HUES6 (cell line): ENCODE measurements around the gene EFEMP1.

ENCODE experiments used
- H3K27ac ChIP-seq: 2 replicates; pipeline ENCODE4 v1.7.0; 2013; ENCODE audit warnings: low read depth, mild to moderate bottlenecking, low read length, inconsistent platforms
- H3K27me3 ChIP-seq: 2 replicates; pipeline ENCODE4 v1.6.1; 2013; ENCODE audit warnings: low read length; ENCODE audit not compliant: control insufficient read depth, insufficient read depth
- H3K36me3 ChIP-seq: 2 replicates; pipeline ENCODE4 v1.6.1; 2013; ENCODE audit warnings: low read length; ENCODE audit not compliant: control insufficient read depth, insufficient read depth
- H3K4me1 ChIP-seq: 2 replicates; pipeline ENCODE4 v1.6.1; 2013; ENCODE audit warnings: low read length; ENCODE audit not compliant: control insufficient read depth, insufficient read depth
- H3K4me3 ChIP-seq: 2 replicates; pipeline ENCODE4 v1.5.1; 2013; ENCODE audit warnings: low read depth, low read length
- H3K9ac ChIP-seq: one replicate; pipeline ENCODE4 v1.6.1; 2013; ENCODE audit warnings: mild to moderate bottlenecking, low read length
- H3K9me3 ChIP-seq: 2 replicates; pipeline ENCODE4 v1.6.1; 2013; ENCODE audit warnings: low read depth, low read length; ENCODE audit not compliant: control insufficient read depth, insufficient read depth

Gene EFEMP1

DNA sequence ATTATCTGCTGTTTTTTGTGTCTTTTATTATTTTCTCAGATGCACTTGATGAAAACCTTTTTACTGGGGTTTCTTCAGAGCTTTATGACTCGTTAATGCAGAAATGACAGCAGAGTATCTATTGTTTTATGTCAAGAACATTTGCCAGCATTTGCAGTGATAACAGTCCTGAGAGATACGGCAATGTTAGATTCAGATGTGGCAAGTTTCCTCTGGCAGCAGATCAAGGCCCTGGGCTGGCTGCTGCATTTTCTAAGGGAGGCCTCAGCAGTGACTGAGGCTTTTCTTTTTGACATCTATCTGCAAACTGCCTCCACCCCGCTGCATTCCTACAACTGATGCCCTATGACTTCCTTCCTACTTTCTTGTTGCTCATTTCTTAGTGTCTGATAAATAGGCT lies 40.2 kb downstream of the EFEMP1 start:
- no peak overlapping the region for H3K4me3 ChIP-seq
- H3K36me3 ChIP-seq, result no peaks in the 10 kb centered on the region
- no peak overlapping the region for H3K9ac ChIP-seq
- H3K9me3 ChIP-seq, result no peaks in the 10 kb centered on the region
- H3K27ac ChIP-seq, result no peak overlapping the region
- H3K27me3 ChIP-seq, result no peaks in the 10 kb centered on the region
- H3K4me1 ChIP-seq, result peaks cover 5% of the 10 kb centered on the region; the same call in 1 of the 2 replicates

GRCh38 chr2:55882954-55883353 lies 40.6 kb downstream of the EFEMP1 start:
- Histone ChIP-seq H3K4me1 (peaks cover 4% of the 10 kb centered on the region; the same call in 1 of the 2 replicates), H3K4me3 (no peak overlapping the region)

DNA sequence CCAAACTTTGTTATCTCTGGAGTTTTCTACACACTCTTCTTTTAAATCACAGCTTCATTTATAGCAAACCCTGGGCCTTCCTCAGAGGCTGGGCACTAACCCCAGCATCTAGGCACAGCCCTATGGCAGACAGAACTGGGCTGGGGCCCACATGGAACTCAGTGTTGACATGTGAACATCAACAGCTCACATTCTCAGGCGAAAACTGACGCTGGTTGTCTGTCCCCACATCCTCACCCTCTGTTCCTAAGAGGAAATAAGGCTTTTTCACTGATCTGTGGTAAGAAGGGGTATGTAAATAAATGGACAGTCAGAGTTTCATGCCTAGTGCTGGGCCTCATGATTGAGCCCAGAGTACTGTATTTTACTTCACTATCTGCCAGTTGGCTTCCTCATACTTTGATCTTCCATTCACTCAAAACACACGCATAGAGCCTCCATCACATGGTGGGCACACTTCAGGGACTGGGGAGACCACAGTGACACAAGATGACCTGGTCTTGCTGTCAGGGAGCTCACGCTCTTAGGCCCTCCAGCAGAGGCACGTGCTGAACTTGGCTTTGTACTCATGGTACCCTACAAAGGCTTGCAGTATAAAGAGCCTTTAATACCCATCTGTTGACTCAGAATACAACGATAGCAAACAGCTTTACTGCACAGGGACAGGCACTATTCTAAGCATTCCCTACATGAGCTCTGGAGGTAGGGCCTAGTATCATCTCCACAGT lies 43.0 kb downstream of the EFEMP1 start:
- Histone ChIP-seq H3K9ac (no peak overlapping the region), H3K36me3 (no peaks in the 10 kb centered on the region), H3K27ac (no peak overlapping the region), H3K4me1 (no peaks in the 10 kb centered on the region), H3K4me3 (no peak overlapping the region), H3K27me3 (no peaks in the 10 kb centered on the region), H3K9me3 (no peaks in the 10 kb centered on the region)

More at GRCh38 chr2:55882954-55883353, 40.6 kb downstream of the EFEMP1 start:
- Histone ChIP-seq H3K27me3 (no peaks in the 10 kb centered on the region), H3K9me3 (no peaks in the 10 kb centered on the region), H3K9ac (no peak overlapping the region), H3K36me3 (no peaks in the 10 kb centered on the region), H3K27ac (no peak overlapping the region)

- Histone ChIP-seq H3K9me3 (no peaks in the 10 kb centered on the region), H3K9ac (no peak overlapping the region), H3K4me3 (no peak overlapping the region), H3K27ac (no peak overlapping the region), H3K4me1 (no peaks in the 10 kb centered on the region), H3K36me3 (no peaks in the 10 kb centered on the region), H3K27me3 (no peaks in the 10 kb centered on the region)
Observed at GRCh38 chr2:55879976-55880375, 43.6 kb downstream of the EFEMP1 start.

- Histone ChIP-seq H3K4me1 (no peaks in the 10 kb centered on the region), H3K9me3 (no peaks in the 10 kb centered on the region), H3K27ac (no peak overlapping the region), H3K27me3 (no peaks in the 10 kb centered on the region), H3K9ac (no peak overlapping the region), H3K4me3 (no peak overlapping the region), H3K36me3 (no peaks in the 10 kb centered on the region)
Observed at GRCh38 chr2:55877087-55877436, 46.5 kb downstream of the EFEMP1 start.

GRCh38 chr2:55876429-55877086 lies 47.0 kb downstream of the EFEMP1 start:
- Histone ChIP-seq H3K4me3 (no peak overlapping the region), H3K9me3 (no peaks in the 10 kb centered on the region), H3K36me3 (no peaks in the 10 kb centered on the region), H3K27me3 (no peaks in the 10 kb centered on the region), H3K9ac (no peak overlapping the region), H3K4me1 (no peaks in the 10 kb centered on the region), H3K27ac (no peak overlapping the region)

GRCh38 chr2:55875434-55876135 lies 48.0 kb downstream of the EFEMP1 start:
- Histone ChIP-seq H3K36me3 (no peaks in the 10 kb centered on the region), H3K27me3 (no peaks in the 10 kb centered on the region), H3K4me1 (no peaks in the 10 kb centered on the region), H3K9ac (no peak overlapping the region), H3K4me3 (no peak overlapping the region), H3K9me3 (no peaks in the 10 kb centered on the region), H3K27ac (no peak overlapping the region)

DNA sequence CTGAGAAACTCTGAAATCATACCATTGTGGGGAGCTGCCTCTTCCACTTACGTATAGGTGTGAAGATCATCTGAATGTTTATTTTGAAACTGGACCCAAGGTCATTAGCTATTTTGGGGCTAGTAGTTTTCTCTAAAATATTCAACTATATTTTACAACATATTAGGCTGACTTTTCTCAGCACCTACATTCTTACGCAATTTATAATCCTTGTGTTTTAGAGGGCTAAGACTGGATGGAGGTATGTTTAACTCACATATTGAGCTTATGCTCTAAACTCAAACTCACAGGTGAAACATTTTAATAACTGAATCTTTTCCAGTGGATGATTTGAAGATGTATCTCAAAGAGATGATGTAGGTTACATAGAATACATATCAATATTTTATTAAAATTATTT lies 49.2 kb downstream of the EFEMP1 start:
- no peak overlapping the region for H3K9ac ChIP-seq
- H3K4me3 ChIP-seq, result no peak overlapping the region
- H3K4me1 ChIP-seq, result no peaks in the 10 kb centered on the region
- H3K36me3 ChIP-seq, result no peaks in the 10 kb centered on the region
- no peaks in the 10 kb centered on the region for H3K27me3 ChIP-seq
- no peak overlapping the region for H3K27ac ChIP-seq
- H3K9me3 ChIP-seq, result no peaks in the 10 kb centered on the region

- Histone ChIP-seq H3K4me3 (no peak overlapping the region), H3K9ac (no peak overlapping the region), H3K36me3 (no peaks in the 10 kb centered on the region), H3K9me3 (no peaks in the 10 kb centered on the region), H3K4me1 (no peaks in the 10 kb centered on the region), H3K27me3 (no peaks in the 10 kb centered on the region), H3K27ac (no peak overlapping the region)
Observed at GRCh38 chr2:55871637-55872036, 51.9 kb downstream of the EFEMP1 start.

- Histone ChIP-seq H3K27ac (no peak overlapping the region), H3K36me3 (no peaks in the 10 kb centered on the region), H3K9ac (no peak overlapping the region), H3K4me3 (no peak overlapping the region), H3K27me3 (no peaks in the 10 kb centered on the region), H3K9me3 (no peaks in the 10 kb centered on the region), H3K4me1 (no peaks in the 10 kb centered on the region)
Observed at GRCh38 chr2:55869637-55870325, 53.8 kb downstream of the EFEMP1 start.
